ENCODE data around the gene MYH7.
"Not testable (repeated sequence)": the region's sequence is repeated elsewhere in the genome, so short reads cannot be mapped to it uniquely, and the experiment has no call there.

Gene MYH7

DNA sequence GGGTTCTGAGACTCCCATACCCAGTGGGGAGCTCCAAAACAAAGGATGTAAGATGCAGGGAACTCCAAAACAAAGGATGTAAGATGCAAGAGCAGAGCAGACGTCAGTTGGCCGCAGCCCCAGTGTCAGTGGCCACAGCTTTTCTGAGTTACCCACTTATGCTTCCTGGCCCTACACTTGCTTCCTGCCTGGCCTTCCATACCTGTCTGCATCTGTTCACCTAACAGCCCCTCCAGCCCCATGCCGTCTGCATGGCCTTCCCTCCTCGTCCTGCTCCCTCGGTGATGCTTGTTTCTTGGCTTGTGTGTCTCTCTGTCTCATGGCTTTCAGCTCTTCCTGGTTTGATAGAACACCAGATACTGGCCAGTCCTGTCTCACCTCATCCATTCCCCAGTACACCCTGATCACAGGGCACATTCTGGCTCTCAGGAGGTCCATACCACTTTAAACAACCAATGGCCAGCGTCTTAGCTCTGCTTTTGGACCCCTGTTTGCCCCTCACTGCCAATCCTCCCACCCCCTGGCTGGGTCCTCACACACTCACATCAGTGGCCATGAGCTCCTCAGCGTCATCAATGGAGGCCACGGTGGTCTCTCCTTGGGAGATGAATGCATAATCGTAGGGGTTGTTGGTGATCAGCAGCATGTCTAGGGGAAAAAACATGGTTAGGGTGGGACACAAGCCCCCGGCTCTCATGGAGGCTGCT is 5.3 kb downstream of the MYH7 start:
- no peak for DNase-seq

DNA sequence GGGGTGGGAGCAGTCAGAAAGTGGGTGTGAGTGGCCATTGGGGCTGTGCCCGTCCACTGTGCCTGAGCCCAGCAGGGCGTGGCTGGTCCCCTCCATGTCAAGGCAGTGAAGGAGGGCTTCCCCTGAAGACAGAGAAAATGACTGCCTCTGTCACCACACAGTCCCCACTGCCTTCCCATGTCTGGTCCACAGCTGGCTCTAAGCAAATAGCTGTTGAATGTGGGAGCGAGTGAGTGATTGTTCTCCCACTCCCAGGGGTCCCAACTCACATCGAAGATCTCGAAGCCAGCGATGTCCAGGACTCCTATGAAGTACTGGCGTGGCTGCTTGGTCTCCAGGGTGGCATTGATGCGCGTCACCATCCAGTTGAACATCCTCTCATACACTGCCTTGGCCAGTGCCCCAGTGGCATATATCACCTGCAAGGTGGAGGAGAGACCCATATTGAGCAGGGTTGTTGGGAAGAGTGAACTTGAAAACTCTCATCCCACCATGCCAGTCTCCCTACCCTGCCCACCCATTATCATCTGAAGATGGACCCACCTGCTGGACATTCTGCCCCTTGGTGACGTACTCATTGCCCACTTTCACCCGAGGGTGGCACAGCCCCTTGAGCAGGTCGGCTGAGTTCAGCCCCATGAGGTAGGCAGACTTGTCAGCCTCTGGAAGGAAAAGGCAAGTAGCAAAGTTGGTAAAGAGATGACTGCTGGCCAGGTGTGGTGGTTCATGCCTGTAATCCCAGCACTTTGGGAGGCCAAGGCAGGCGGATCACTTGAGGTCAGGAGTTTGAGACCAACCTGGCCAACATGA is 6.6 kb downstream of the MYH7 start:
- DNase-seq = no peak

DNA sequence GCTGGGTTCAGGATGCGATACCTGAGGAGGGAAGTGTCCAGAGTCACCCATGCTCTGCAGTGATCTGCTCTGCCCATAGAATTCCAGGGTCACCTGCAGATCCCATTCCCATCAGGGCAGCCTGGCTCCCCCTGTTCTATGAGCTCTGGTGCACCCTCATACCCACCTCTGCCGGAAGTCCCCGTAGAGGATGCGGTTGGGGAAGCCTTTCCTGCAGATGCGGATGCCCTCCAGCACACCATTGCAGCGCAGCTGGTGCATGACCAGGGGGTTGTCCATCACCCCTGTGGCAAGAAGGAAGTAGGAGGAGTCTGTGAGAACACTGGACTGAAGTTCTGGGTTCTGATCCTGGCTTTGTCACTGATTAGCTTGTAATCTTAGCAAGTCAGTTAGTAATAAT is 9.7 kb downstream of the MYH7 start:
- not testable (repeated sequence) for DNase-seq

DNA sequence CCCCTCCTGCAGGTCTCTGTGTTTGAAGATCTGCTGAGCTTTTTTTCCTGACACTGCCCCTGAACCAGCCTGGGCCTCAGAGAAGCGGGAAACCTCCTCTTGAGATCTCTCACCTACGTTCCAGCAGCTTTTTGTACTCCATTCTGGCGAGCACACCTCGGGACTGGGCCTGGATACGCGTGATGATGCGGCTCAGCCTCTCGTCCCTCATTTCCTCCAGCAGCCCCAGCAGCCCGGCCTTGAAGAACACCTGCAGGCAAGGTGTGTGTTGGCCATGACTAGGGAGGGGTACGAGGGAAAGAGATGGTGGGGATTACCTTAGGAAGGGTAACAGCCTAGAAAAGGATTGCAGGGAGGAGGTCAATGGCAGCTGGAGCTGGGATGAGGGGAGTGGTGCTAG is 10.3 kb downstream of the MYH7 start:
- DNase-seq = no peak

DNA sequence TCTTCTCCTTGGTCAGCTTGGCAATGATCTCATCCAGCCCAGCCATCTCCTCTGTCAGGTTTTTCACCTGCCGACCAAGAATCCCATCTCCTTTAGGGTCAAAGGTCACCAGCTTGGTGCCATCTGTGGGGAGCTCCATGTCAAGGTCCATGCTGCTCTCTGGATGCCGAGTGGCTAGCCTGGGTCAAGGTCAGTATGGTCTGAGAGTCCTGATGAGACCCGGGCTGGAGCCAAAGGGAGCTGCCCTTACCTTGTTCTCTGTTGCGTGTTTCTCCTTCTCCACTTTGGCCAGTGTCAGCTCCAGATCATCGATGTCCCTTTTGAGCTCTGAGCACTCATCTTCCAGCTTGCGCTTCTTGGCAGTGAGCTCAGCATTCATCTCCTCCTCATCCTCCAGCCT is 11.8 kb downstream of the MYH7 start:
- no peak for DNase-seq

DNA sequence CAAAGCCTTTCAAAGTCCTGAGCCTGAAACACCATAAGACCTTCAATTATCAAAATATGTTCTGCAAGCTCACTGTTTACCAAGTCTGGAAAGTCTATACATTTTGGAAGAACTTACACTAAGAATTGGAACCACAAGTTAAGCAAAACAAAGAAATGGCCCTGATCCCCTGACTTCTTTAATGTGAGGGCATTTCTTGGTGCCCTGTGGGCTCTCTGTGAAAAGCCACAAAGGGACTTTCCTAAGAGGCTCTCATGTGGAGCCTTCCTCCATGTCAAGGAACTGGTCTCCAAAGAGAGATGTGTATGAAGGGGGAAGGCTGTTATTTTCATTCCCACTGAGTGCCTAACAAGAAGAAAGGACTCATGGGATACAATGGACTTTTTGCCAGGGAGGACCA is 13.9 kb downstream of the MYH7 start:
- no peak for DNase-seq

DNA sequence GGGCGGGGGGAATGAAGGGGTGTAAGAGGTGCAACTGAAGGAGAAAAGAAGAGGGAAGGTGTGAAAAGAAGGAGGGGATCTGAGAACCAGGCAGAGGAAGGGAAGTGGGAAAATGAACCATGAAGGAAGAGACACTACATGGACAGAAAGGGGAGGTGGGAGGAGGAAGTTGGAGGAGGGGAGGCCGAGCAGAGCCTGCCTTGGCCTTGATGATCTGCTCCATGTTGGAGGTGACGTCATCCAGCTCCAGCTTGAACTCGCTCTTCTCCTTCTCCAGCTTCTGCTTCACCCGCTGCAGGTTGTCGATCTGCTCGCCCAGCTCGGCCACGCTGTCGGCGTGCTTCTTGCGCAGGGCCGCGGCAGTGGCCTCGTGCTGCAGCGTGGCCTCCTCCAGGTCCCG is 15.8 kb downstream of the MYH7 start:
- DNase-seq = not testable (repeated sequence)

DNA sequence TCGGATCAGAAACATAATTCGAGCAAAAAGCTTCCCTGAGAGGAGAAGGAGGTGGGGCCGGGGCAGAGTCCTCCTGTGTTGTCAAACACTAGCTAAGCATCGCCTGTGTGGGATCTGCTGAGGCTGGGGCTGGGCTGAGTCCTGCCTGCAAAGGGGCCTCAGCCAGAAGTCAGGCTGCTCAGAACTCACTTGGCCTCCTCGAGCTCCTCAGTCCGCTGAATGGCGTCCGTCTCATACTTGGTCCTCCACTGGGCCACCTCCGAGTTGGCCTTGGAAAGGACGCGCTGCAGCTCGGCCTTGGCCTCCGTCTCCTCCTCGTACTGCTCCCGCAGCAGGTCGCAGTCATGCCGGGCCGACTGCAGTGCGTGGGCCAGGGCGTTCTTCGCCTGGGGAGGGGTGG is 17.4 kb downstream of the MYH7 start:
- DNase-seq = no peak

DNA sequence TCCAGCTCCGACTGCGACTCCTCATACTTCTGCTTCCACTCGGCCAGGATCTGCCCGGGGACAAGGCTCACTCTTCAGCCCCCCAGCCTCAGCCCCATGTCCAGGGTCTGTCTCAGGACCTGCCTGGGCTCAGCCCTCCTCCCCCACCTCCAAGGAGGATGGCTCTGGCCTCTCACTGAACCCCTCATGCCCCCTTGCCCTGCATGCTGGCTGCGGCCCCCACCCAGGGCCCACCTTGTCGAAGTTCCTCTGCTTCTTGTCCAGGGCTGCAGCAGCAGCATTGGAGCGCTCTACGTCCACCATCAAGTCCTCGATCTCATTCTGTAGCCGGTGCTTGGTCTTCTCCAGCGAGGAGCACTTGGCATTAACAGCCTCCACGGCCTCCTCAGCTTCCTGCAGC is 18.2 kb downstream of the MYH7 start:
- not testable (repeated sequence) for DNase-seq

DNA sequence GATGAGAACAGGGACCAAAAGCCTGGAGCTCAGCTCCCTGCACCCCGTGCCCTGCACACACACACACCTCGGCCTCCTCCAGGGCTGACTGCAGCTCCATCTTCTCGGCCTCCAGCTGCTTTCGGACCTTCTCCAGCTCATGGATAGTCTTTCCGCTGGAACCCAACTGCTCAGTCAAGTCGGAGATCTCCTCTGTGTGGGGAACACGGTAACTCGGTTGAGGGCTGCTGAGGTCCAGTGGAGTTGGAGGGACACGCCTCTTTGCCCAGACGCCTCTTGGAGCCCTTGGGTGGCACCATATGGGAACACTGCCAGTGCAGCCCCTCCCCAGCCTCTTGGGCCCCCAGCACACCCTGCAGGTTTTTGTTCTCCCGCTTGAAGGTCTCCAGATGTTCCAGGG is 18.7 kb downstream of the MYH7 start:
- no peak for DNase-seq

DNA sequence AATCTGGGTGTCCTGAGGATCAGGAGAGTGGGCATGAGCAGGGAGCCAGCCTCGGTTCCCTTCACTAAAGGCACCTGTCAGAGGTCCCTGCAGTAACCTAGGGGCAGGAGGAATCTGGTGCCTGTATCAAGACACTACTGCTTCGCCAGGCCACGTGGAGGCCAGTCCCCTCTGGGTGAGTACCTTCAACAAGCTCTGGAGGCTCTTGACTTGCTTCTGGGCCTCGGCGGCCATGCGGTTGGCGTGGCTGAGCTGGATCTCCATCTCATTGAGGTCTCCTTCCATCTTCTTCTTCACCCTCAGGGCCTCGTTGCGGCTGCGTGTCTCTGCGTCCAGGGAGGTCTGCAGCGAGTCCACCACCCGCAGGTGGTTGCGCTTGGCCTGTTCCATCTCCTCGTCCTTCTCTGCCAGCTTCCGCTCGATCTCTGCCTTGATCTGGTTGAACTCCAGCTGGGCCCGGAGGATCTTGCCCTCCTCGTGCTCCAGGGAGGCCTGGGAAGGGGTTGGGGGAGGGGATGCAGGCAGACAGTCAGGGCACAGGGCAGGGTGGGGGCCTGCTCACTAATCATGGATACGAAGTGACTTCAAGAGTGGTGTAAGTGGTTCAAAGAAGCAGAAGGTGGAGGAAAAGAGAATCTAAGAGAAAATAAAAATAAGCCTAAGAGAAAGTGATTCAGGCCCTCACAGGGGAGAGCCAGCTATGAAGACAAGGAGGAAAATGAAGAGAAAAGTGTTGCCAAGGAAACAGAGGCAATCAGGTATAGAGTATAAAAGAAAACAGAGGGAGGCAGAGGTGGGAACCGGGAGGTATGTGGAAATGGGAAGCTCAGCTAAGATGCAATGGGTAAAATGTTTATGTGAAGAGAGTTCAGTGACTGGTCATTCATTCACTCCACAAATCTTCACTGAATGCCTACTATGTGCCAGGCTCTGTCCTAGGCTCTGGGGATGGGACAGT is 19.4 kb downstream of the MYH7 start:
- DNase-seq = no peak

DNA sequence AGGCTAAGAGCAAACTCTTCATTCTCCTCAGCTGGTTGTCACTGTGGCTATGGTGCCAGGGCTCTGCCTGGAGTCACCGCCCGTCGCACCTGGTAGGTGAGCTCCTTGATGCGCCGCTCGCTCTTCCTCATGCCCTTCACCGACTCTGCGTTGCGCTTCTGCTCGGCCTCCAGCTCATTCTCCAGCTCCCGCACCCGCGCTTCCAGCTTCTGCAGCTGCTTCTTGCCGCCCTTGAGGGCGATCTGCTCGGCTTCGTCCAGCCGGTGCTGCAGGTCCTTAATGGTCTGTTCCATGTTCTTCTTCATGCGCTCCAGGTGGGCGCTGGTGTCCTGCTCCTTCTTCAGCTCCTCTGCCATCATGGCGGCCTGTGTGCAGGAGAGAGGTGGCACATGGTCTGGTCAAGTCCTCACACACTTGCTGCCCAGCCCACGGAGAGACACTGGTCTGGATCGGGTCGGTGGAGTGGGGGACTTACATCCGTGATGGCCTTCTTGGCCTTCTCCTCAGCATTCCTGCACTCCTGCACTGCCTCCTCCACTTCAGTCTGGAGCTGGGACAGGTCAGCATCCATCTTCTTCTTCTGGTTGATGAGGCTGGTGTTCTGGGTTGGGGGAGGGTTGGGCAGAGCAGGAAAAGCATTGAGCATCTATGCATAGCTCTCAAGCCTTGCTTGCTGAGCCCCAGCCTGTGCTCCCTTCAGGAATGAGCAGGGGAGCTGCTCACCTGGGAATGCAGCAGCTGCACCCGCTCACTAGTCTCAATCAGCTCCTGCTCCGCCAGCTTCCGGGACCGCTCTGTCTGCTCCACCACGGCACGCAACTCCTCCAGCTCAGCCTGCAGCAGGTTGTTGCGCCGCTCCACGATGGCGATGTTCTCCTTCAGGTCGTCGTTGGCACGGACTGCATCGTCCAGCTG is 20.3 kb downstream of the MYH7 start:
- no peak for DNase-seq

DNA sequence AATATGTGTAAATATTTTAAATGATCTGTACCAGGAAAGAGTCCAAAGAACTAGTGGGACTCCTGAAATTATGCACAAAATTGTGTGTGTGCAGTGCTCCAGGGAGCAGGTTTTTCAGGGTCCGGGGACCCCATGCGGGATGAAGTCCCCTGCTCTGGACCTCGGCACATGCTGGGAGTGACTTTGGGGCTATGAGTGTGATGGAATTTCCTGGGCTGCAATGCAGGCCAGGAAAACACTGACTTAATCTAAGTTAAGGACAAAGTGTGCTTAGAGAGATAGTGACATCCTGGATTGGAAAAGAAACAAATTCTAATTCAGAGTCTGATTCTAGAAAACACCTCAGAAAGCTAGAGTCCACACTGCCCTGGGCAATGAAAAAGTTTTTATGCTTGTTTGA is 21.2 kb downstream of the MYH7 start:
- DNase-seq = no peak

DNA sequence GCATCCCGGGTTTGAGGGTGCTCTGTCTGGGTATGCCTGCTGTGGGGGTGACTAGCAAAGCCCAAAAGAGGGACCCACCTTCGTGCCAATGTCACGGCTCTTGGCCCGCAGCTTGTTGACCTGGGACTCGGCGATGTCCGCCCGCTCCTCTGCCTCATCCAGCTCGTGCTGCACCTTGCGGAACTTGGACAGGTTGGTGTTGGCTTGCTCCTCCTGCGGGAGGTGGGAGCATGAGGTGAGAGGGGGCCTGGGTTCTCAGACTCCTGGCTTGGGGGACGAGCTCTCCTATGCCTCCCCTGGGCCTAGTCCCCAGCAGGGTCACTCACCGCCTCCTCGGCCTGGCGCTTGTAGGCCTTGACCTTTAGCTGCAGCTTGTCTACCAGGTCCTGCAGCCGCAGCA is 21.8 kb downstream of the MYH7 start:
- DNase-seq = no peak

DNA sequence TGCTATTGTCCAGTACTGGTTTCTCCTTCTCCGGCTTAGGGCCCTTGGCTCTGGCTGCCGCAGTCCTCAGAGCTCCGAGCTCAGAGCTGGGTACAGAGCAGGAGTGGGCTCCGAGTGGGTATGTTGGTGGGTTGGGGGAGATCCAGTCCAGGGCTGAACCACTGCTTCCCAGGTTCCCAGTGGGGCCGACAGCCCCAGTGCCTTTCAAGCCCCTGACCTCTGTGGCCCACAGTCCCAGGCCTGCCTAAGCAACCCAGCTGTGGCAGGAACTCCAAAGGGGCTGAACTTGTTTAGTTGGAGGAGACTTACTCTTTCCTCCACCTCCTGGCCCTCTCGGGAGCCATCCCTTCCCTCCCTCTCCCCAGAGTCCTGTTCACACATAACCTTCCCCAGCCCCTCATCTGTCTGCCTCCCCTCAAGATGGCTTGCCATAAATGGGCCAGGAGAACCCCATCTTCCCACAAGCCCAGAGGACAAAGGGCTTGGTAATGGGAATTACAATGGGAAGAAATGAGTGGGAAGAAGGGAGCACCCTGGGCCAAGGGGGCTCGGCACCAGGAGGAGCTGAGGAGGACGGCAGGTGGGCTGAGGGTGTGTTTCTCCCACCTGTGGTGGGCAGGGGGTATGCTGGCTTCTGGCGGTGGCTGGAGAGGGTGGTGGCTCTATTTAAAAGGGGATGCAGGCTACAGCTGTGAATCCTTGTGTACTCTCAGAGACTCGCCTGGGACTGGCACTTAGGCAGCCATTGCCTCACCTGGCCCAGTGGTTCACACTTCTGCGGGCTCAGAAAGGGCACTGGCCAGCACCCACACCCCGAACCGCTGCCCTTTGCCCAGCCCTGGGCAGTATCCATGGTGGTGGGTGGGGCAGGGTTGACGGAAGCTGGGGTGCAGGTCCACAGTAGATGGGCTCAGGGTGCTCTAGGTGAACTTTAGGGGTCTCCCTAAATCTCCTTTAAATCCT is 23.6 kb downstream of the MYH7 start:
- no peak for DNase-seq

DNA sequence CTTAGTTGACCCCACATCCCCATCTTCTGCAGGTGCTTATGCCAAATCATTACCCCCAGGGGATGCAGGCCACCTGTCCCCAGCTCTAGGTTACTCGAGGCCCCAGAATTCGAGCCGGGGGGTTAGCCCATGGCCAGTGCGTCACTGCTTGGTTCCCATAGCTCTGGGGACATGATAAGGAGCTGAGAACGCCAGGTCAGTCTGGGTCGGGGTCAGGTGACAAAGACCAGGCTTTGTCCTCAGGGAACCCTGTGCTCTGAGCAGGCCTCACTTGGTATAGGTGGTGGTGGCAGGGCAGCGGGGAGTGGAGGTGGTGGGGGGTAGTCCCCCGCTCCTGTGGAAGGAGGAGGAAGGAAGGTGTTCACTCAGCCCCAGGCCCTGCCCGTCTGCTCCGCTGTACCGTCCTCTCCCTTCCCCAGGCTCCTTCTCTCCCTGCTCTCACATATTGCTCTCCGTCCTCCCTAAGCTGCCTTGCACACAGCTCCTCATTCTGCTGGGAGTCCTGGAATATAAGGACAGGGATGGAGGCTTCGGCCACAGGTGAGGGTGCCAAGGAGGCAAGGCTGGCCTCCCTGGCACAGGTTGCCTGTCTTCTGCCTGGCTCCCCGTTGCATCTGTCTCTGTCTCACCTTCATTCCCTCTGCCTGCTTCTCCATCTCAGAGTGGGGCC is 25.4 kb downstream of the MYH7 start:
- DNase-seq = no peak

DNA sequence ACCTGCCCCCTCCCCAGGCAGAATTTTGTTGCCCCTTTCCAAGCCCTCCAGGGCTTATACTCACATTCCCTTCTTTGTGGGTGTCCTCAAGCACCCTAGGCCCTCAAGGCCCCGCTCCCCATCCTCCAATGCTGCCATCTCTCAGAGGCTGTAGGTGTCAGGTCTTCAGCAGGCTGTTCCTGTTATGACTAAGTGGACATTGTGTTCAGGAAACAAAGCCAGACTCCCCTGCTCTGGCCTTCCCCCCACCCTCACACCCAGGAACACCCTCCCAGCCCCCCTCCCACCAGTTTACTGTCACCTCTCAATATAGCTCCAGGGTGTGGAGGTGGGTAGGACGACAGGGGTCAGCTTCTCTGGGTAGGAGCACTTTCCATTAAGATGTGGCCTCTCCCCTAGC is 26.0 kb downstream of the MYH7 start:
- DNase-seq = no peak

DNA sequence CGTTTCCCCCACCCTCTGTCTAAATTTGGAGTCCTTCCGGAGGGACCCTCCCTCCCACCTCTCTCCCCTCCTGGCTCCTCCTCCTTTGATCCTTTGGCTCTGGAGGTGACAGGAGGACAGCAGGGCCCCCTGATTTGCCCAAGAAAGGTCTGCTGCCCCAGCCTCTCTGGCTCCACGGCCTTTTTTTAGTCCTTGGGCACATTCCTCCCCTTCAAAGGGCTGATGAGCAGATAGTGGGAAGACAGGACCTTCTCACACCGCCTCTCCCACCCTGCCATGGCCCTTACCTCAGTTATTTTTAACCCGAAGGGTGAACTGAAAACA is 27.2 kb downstream of the MYH7 start:
- no peak for DNase-seq

DNA sequence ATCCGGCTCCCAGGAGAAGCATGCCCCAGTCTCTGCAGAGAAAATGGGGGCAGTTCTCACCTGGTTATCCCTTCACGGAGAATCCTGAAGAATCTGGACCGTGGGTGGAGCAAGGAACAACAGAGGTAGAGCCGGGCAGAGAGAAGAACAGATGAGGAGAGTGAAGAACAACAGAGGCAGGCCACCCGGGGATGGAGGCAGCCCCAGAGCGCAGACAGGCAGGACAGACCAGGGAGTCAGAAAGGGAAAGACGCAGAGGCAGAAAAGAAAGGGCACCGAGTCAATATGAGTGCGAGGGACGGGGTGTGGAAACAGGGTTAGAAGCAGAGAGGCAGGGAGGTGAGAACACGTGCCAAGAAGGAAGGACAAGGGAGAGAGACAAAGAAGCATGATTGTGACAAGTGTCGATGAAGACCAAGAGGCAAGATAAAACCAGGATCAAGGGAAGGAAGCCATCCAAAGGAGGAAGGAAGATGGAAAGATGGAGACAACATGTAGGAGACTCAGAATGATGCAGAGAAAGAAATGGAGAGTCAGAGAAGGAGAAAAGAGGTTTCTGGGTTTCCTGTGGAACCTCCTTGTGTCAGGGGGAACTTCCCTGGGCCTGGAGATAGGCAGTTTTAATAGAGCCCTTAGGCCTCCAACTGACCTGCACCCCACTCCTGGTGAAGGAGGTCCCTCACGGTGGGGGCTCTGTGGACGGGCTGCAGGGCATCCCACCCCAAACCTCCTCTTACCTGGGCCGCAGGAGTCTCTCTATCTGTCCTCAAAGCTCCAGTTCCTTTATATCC is 27.7 kb downstream of the MYH7 start, which contains the start of gene MYH6:
TSS of gene MYH6 (minus strand) at position 758 of the 791 bp plus-strand sequence. CDS start 1,050 bp downstream, outside the sequence.
- no peak for DNase-seq

Measured in fibroblast of upper back skin (primary cell).